ENCODE data around the gene PTPRQ.
"Not testable (repeated sequence)": the region's sequence is repeated elsewhere in the genome, so short reads cannot be mapped to it uniquely, and the experiment has no call there.

The PTPRQ gene

DNA sequence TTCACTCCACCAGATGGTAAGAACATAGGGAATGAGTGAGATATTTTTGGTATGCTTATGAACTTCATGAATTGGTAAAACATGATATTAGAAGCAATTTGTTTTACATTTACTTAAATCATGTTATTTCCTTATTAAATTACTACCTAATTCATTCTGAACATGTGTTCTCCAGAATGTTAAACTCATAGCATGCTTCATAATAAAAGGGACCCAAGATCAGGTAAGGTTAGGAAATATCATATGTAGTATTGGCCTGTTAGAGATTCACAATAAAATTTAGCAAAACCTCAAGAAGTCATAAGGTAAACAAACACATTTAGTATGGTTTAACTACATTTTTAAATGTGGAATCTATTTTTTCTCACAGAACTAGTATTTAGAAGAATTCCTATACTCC is 28.2 kb downstream of the PTPRQ start:
- DNase-seq, result no peak

DNA sequence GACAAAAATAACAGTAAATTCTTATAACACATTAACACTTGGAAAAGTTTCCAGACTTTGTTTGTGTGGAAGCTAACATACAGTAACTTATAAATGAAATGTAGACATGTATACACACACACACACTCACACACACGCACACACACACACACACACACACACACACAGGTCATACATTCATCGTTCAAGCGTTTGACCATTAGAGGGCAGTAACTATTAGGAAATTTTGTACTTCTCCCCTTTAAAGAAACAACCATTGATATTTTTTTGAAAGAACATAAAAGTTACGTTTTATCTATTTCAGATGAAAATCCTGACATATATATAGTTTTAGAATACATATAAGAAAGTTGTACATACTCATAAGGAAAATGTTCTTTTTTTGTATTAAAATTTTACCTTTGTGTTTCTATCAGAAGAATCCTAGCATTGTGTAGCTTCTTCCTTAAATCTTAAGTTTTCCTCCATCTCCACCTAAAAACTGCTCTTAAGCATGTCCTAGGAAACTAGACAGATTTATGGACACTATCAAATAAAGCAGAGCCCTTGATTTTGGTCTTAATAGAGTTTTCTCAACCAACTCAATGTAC is 29.0 kb downstream of the PTPRQ start:
- DNase-seq, result peak; percentile 61

DNA sequence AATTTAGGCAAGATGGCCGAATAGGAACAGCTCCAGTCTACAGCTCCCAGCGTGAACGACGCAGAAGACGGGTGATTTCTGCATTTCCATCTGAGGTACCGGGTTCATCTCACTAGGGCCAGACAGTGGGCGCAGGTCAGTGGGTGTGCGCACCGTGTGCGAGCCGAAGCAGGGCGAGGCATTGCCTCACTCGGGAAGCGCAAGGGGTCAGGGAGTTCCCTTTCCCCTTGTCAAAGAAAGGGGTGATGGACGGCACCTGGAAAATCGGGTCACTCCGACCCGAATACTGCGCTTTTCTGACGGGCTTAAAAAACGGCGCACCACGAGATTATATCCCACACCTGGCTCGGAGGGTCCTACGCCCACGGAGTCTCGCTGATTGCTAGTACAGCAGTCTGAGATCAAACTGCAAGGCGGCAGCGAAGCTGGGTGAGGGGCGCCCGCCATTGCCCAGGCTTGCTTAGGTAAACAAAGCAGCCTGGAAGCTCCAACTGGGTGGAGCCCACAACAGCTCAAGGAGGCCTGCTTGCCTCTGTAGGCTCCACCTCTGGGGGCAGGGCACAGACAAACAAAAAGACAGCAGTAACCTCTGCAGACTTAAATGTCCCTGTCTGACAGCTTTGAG is 33.6 kb downstream of the PTPRQ start:
- not testable (repeated sequence) for DNase-seq

DNA sequence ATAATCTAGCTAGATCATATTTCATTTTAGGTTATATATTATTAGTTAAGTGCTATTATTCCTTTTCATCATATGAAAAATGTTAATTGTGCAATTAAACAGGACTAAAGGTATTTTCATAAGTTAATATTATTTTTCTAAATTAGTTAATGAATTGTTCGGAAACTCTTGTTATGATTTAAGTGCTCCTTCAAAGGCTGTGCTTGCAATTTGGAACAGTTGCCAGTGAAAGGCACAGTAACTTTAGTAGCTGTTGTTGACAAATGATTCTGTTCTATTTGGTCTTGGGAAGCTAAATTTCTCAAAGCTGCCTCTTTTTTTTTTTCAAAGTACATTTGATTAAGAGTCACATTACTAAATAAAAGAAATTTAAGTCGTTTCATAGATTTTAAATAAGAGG is 40.7 kb downstream of the PTPRQ start:
- no peak for DNase-seq

DNA sequence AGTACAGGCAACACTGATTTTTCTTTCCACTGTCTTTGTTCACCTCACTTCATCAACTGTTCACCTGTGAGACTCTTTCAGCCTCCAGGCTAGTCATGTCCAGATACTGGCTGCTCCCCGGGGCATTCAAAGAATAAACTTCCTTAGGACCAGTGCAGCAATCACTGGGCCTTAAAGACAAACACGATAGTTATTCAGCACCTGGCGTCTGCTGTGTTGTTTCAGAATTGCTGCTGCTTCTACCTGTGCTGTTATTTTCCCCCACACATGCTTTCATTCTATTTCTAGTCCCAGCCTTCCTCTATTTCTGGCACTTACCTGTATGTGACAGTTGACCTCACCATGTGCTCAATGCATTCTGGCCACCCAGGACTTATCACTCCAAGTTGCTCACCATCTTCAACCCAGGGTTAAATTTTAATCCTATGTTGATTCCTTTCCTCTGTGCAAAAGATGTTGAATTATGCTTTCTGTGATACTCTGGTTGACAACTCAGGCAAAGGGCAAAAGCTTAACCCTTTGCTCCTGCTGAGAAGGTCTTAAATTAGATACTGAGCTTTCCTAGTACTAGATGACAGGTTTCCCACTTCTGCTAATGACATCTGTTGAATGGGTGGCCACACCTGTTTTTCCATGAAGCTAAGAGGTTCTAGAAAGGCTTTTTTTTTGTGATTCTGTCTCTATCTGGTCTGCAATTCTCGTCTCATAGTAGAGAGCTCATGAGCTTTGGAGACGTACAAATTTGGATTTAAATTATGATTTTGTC is 41.4 kb downstream of the PTPRQ start:
- peak; percentile 11 for DNase-seq

DNA sequence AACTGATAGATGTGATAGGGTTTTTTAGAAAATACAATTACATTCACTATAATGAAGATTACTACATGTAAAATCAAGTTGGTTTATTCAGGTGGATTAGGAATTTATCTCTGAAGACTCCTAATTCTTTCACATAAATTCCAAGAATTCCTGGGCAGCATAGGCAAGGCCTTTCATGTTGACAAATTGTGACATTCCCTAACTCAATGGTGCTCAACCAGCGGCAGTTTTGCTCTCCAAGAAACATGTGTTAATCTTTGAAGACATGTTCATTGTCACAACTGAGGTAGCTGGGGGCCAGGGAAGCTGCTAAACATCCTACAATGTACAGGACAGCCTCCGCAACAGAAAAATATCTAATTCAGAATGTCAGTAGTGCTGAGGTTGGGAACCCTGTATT is 46.3 kb downstream of the PTPRQ start:
- no peak for DNase-seq

DNA sequence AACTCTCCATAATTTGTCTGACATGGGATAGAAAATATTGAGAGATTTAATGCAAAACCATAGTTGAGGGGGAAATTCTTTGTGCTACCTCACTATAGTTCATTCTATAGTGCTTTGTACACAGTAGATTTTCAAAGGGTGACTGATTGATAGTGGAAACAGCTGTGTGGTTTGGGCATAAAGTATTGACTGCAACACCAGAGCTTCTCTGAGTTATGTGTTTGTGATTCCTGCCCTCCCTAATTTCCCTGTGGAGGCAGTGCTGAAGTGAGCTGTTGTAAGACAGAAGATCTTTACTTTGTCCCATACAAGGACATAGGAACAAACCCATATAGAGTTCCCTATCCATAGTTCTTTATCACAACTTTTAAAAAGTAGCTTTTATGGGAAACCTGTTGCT is 47.1 kb downstream of the PTPRQ start:
- no peak for DNase-seq

DNA sequence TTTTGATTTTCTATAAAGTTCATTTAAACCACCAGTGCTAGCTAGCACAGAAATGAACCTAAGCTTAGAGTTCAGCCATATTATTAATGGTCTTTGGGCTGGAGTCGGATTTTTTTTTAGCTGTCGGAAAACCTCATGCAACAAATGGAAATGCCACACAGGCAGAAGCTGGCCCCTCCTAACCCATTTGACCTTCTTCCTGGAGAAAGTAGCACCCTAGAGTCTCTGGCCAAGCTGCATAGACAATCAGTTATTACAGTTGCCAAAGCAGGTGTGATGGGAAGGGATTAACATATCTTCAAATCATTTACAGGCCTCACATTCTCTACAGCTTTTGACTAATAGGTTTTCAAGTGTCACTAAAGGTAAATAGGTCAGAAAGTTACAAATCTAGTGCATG is 49.4 kb downstream of the PTPRQ start:
- no peak for DNase-seq

DNA sequence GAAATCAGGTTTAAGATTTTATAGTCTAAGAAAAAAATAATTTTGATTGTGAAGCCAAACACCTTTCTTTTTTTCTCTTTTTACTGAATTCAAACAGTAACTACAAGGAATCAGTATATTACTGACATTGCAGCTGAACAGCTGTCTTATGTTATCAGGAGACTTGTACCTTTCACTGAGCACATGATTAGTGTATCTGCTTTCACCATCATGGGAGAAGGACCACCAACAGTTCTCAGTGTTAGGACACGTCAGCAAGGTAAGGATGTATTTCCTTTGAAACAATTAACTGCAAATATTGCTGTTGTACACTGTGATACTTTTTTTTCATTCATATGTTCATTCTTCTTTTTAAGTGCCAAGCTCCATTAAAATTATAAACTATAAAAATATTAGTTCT is 50.8 kb downstream of the PTPRQ start:
- no peak for DNase-seq

DNA sequence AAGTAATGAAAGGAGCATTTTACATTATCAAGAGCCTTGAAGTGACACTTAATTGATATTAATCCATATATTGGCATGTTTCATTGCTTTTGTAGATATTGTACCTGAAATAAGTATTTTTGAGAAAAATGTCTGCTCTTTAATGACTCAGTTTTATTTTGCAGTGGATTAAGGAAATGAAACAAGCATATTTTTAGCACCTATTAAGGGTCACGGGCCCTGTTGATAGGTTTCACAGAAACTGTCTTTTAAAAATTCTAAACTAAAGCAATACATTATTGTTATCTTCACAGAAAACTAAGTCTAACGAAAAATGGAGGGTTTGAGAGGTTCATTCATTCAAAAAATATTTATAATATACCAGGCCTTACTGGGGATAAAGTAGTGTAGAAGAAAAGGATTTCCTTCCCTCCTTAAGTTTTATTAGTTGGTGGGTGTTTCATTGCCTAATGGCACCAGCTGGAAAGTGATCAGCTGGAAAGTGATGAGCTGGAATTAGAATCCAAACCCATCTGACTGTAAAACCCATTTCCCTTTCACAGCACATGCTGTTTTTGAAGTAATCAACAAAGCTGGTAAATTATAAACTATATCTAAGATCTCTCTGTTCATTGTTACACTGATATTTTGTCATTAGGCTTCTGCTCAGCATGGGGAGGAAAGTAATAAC is 54.2 kb downstream of the PTPRQ start:
- no peak for DNase-seq

DNA sequence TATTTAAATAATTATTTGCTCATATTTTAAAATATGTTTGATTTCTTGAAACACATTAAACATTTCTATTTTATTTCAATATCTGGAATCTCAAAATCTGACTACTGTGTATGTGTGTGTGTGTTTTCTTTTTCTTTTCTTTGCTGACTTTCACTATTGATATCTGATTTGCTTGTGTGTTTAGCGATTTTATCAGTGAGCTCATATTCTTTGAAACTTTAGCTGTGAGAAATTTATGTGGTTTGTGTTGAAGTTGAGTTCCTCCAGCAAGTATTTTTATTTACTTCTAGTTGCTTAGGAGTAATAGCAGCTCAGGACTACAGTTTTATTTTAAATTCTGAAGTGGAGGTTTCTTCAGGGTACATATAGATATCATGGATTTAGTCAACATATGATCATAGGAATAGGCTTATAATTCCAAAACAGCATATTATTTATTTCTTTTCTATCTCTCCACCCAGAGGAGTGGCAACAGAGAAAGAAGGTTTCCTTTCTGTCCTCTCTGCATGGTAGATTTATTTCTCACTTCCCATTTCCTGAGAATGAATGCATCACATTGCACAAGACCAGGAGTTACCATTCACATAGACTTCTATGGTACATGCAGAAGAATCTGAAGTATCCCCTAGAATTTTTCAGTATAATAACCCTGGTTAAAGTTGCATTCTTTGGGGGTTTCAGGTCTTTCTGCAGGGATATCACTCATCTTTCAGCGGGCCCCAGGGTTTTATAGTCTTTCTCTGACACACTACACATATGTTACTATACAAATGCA is 60.5 kb downstream of the PTPRQ start:
- no peak for DNase-seq

DNA sequence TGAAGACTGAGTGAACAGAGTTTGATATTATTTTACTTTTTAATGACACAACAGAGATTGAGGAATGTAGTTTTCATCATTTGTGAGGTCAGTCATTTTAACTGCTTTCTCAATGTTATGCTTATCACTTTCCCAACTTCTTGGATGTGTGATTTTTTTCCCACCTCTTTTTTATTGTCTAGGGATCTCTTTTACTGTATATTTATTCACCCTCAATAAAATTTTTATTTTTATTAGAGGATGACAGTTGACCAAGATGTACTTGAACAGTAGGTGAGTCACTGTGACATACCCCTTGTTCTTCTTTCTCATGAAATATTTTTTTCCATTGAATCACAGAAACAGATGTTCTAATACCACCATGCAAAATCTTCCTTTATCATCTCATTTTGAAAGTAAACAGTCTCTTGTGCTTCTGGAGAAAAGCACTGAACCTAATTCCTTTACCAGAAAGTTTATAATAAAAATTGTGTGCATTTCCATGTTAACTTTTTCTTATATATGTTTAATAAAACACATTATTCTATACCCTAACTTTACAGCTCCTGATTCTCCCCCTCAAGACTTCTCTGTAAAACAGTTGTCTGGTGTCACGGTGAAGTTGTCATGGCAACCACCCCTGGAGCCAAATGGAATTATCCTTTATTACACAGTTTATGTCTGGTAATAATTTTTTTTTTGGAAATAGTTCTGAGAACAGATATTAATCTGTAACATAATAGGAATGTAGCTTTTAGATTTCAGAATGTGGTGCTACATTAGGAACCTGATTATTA is 65.9 kb downstream of the PTPRQ start:
- DNase-seq, result no peak

DNA sequence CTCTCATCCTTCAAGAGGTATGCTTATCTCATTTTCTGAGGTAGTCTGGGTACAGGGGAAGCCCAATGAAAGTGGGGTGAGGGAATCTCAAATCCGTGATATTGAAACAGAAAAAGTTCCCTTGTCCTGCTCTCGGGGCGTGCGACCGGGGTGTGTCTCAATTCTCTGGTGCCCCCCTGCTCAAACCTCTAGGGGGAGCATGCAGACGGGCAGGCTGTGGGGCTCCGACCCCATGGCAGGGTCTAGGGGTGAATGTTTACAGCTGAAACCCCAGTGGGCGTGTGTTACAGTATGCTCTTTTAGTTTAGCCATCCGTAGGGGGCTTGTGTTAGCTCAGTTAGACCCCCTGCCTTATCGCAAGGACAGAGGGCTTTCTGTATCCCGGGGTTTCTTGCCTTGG is 68.7 kb downstream of the PTPRQ start:
- DNase-seq, result no peak

DNA sequence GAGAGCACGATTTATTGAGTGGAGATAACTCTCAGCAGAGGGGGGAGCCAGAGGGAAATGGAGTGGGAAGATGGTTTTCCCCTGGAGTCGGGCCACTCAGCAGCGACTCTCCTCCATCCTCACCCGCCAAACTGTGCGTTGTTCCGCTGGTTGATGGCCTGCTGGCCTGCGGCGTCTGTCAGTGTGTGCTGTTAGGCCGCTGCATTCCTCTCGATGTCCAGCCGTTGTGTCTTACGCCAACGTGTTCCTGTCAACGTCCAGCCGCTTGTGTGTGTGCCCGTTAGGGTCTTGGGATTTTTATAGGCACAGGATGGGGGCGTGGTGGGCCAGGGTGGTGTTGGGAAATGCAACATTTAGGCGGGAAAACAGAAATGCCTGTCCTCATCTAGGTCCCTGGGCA is 69.2 kb downstream of the PTPRQ start:
- no peak for DNase-seq

DNA sequence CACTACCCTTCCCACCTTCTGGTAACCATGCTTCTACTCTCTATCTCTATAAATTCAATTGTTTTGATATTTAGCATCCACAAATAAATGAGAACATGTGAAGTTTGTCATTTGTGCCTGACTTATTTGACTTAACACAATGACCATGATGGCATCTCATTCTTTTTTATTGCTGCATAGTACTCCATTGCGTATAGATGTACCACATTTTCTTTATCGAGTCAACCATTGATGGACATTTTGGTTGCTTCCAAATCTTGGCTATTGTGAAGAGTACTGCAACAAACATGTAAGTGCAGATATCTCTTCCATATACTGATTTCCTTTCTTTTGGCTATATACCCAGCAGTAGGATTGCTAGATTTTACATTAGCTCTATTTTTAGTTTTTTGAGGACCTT is 73.6 kb downstream of the PTPRQ start:
- DNase-seq, result no peak

DNA sequence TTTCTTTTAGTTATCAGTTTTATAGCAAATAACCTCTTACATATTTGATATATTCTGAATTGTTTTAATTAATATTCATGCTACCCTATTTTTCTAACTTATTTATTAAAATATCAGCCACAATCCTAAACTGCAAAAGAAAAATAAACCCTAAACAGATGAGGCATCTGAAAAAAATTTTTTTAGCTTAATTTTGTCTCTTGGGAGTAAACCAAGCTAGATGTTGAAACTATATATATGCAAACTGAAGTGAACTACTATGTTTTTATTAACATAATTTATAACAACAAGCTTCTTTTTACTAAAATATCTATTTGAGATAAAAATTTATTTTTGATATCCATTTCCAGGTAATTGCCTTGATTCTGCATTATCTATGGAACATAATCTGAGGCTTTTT is 87.6 kb downstream of the PTPRQ start:
- no peak for DNase-seq

DNA sequence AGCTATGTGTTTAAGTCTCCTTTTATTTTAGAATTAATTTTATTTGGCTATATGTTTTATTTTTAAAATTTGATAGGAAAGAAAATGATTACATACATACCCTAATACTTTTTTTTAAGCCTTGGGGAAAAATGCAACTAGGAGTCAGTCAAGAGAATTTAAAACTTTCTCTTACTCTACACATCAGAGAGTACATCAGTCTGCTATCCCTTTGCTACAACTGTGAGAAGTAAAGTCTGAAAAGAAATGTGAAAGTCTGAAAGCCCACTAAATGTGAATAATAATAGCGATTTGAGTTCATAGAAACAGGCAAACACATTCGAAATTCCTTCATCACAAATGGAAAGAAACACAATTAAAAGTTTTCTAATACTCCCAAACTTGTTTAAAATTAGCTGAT is 95.0 kb downstream of the PTPRQ start:
- no peak for DNase-seq

DNA sequence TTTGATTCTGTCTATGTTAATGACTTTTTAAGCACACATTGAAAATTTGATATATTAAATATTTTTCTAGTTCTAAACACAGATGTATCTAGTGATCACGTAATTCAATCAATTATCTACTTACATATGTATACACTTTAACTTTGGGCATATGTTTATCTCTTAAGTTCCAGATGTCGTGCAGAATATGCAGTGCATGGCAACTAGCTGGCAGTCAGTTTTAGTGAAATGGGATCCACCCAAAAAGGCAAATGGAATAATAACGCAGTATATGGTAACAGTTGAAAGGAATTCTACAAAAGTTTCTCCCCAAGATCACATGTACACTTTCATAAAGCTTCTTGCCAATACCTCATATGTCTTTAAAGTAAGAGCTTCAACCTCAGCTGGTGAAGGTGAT is 105.3 kb downstream of the PTPRQ start:
- DNase-seq, result no peak

DNA sequence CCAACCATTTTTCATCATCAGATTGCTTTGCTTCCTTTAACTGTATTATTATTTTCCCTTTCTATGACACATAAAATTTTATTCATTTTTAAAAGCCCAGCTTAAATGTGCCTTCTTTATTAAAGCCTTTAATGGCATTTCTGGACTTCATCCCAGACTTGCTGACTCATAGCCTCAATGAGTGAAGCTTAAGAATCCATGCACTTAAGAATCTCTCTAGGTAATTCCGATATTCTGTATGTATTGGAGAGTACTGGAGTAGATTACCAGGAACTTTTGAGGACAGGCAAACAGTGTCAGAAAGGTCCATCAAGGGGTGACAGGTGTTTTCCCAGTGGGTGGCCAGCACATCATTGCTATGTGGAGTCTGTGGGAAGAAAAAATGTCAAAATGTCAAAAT is 107.9 kb downstream of the PTPRQ start:
- no peak for DNase-seq

DNA sequence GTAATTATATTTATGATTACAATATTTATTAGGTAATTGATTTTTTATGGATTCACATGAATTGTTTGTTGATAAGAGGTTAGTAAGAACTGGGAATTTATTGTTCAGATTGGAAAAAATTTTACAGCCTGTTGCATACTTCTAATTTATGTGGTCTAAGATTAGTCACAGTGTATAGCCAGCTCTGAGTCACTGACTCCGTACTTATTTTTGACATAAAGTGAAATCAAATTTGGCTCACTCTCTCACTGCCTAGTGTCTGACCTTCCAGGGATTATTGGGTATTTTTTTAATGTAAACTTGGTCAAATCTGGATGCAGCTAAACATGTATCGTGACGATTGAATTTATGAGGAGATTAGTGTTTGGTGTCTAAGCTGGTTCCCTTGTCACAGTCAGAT is 109.3 kb downstream of the PTPRQ start:
- DNase-seq, result no peak

DNA sequence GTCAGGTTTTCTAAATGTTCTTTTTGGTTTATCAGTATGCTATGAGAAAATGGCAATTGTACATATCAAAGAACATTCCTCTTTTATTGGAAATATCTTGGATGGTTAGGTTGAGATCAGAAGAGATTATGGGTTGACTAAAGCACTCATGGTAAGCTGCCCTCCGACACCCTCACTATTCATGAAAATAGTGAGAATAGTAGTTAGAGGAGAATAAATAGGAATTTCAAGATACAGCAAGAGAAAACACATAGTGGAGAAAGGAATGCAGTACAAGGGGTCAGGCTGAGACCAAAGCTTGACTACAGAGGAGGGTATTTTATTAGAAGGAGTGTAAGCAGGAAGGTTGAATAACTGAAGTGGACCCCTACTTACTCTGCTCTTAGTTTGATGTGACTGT is 112.5 kb downstream of the PTPRQ start:
- DNase-seq, result no peak

DNA sequence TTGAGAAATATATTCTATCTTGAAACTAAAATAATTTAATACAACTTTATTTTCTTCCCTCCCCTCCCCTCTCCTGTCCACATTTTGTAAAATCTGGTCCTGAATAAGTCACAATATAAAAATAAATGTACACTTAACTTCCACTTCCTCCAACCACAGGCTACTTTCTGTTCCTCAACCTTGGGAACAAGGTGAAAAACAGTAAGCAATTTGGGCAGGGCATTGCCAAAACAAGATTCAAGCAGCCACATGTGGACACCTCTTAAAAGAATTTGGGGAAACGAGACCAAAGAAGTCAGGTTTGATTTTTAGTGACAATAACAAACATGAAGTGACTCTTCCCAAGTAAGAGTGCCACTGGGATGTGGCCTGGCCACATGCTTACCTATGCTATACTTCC is 115.7 kb downstream of the PTPRQ start:
- DNase-seq, result no peak

Data from NCI-H2081 treated with DMSO at 0.1 percent for 48 hours (cell line).